Skin of body (tissue), 2 donors: Measurements from ENCODE around the gene MRPS12. TPM values are rescaled to one million over a fixed set of nuclear protein-coding genes. Genes with fewer than 3 reads are reported as not detected.

Experiments used
- DNase-seq: peaks from one replicate; lab custom pipeline; 2025; lab: John Stamatoyannopoulos, UW
- total RNA-seq: library from RNA; depleted of rRNA; stranded (reverse); fragments of >200 nt; gene quantifications from one replicate; pipeline ENCODE4 v1.2.3, GENCODE V29; 2014

MRPS12 gene
- total RNA-seq, 1 donor from 2014 or later: 14.5 TPM

GRCh38 chr19:38975214-38975860 is 44.6 kb downstream of the MRPS12 start, which contains the start of gene FBXO17:
Gene FBXO17, minus strand, starts transcription at chr19:38975742. Its CDS starts 25,423 bp downstream, at chr19:38950319.
- DNase-seq: peak; percentile 37

GRCh38 chr19:38975861-38976271 is 45.1 kb downstream of the MRPS12 start:
- no peak for DNase-seq

GRCh38 chr19:38977445-38978325 is 46.9 kb downstream of the MRPS12 start:
- no peak for DNase-seq

DNA sequence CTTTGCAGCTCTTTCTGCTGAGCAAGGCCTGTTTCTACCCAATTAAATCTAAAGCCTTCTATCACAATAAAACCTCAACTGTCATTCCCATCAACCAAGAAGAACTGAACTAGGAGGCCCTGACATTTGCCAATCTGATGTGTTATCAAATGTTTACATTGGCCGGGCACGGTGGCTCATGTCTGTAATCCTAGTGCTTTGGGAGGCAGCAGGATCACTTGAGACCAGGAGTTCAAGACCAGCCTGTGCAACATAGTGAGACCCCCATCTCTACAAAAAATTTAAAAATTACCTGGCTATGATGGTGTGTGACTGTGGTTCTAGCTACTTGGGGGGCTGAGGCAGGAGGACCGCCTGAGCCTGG is 47.6 kb downstream of the MRPS12 start:
- DNase-seq: no peak

DNA sequence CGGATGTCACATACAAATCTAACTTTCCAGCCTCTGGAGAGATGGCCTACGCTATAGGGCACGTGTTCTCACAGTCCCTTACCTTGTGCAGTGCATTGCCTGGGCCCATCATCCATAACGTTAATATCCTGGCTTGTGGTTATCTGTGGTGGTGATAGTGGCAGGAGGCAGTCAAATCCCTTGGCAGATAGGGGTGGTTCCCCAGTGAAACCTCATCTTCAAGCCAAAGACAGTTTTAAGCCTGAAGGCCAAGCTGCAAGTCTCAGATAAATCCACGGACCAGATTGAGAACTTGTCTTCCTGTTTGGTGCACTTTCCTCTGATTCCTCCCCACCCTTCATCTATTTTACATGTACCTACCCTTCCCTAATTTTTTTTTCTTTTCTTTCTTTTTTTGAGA is 49.1 kb downstream of the MRPS12 start:
- no peak for DNase-seq

DNA sequence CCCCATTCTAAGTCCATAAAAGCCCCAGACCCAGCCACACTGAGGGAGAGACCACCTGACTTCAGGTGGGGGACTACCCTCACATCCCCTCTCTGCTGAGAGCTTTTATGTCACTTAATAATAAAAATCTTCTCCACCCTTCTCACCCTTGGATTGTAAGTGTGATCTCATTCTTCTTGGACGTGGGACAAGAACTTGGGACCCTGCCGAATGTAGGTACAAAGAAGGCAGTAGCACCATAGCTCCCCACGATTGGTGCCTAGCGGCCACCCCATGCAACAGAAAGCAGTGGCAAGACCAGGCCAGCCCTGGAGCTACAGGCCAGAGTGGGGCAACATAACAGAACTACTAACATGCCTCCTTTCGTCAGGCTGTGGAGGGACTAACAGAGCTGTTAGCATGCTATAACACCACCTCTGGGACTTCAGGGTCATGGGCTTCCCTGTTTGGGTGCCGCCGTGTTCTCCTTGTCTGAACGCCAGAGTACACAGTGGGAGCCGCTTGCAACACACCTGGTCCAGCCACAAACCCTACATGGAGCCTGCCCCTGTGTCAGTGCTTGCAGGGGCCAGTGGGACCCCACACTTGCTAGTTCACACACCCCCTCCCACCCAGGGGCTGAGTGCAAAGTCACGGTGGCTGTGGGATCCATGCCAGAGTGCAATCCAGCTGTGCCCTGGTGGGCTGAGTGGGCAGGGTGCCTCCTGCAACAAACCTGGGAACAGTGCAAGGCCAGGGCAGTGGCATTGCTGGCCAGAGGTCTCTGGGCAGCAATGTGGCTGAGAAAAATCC is 50.0 kb downstream of the MRPS12 start:
- DNase-seq: no peak

Other genes starting within 250 kb of the MRPS12 start
- gene CAPN12, start 186.5 kb upstream of the MRPS12 start, total RNA-seq: 6.0 TPM
- 102 TPM for gene LGALS7, start 157.4 kb upstream of the MRPS12 start, total RNA-seq
- gene LGALS7B, start 141.7 kb upstream of the MRPS12 start, total RNA-seq: 285 TPM
- gene LGALS4, start 118.0 kb upstream of the MRPS12 start, total RNA-seq: 1.3 TPM
- 50.1 TPM for gene ECH1, start 99.2 kb upstream of the MRPS12 start, total RNA-seq
- 205 TPM for gene HNRNPL, start 81.0 kb upstream of the MRPS12 start, total RNA-seq
- gene RINL, start 52.7 kb upstream of the MRPS12 start, total RNA-seq: 4.6 TPM
- gene SIRT2, start 31.3 kb upstream of the MRPS12 start, total RNA-seq: 46.1 TPM
- gene NFKBIB, start 31.0 kb upstream of the MRPS12 start, total RNA-seq: 5.0 TPM
- gene CCER2, start 18.8 kb upstream of the MRPS12 start, total RNA-seq: 3.6 TPM
- gene SARS2, start 181 bp upstream of the MRPS12 start, total RNA-seq: 7.0 TPM
- gene FBXO17, start 44.8 kb downstream of the MRPS12 start, total RNA-seq: 19.9 TPM
- 4.7 TPM for gene FBXO27, start 101.6 kb downstream of the MRPS12 start, total RNA-seq
- 5.2 TPM for gene ACP7, start 153.4 kb downstream of the MRPS12 start, total RNA-seq
- gene PAK4, start 194.8 kb downstream of the MRPS12 start, total RNA-seq: 8.8 TPM